Activated CD4-positive, alpha-beta T cell treated with anti-CD3 and anti-CD28 coated beads for 4 hours (primary cell): ENCODE measurements around the gene EFNB2.

Experiments
- DNase-seq, 2 donors: peaks; one replicate each; pipeline ENCODE4 v3.0.0-alpha.2; 2020

EFNB2 gene

GRCh38 chr13:106548064-106548696, 12.7 kb upstream of the EFNB2 start:
- no peak for DNase-seq

GRCh38 chr13:106541826-106542225, 6.4 kb upstream of the EFNB2 start:
- no peak for DNase-seq

GRCh38 chr13:106540613-106541012, 5.2 kb upstream of the EFNB2 start:
- DNase-seq, result no peak

- DNase-seq, result no peak
Measured at GRCh38 chr13:106537521-106537920, 2.1 kb upstream of the EFNB2 start.

- peak; percentile 86 to 91 for DNase-seq
Measured at GRCh38 chr13:106536244-106537034, 977 bp upstream of the EFNB2 start.

GRCh38 chr13:106534639-106535551, 567 bp downstream of the EFNB2 start:
- peak; percentile 3 to 12 for DNase-seq

- peak; percentile 2 to 7 for DNase-seq
Measured at GRCh38 chr13:106533943-106534638, 1.4 kb downstream of the EFNB2 start.

GRCh38 chr13:106533101-106533942, 2.1 kb downstream of the EFNB2 start:
- DNase-seq, result peak in 1 of 2 donors; percentile 4

GRCh38 chr13:106532111-106532929, 3.1 kb downstream of the EFNB2 start:
- no peak for DNase-seq

- no peak for DNase-seq
Measured at GRCh38 chr13:106530980-106531481, 4.4 kb downstream of the EFNB2 start.

- no peak for DNase-seq
Measured at GRCh38 chr13:106530171-106530851, 5.2 kb downstream of the EFNB2 start.

GRCh38 chr13:106529415-106530170, 5.9 kb downstream of the EFNB2 start:
- no peak for DNase-seq

GRCh38 chr13:106528718-106529414, 6.6 kb downstream of the EFNB2 start:
- DNase-seq, result no peak

GRCh38 chr13:106527826-106528225, 7.6 kb downstream of the EFNB2 start:
- DNase-seq, result no peak

GRCh38 chr13:106527445-106527801, 8.0 kb downstream of the EFNB2 start:
- no peak for DNase-seq

GRCh38 chr13:106526738-106527444, 8.6 kb downstream of the EFNB2 start:
- DNase-seq, result no peak

- DNase-seq, result no peak
Measured at GRCh38 chr13:106525865-106526264, 9.6 kb downstream of the EFNB2 start.

- DNase-seq, result no peak
Measured at GRCh38 chr13:106524108-106524507, 11.4 kb downstream of the EFNB2 start.
